ENCODE data around the gene GLDN.

Gene GLDN

GRCh38 chr15:51350723-51351122, 9.3 kb downstream of the GLDN start:
- H3K4me3 ChIP-seq (ENCODE audit: low read depth, low read length) = no peak overlapping the region
- no peak for DNase-seq (ENCODE audit: low read depth, low spot score)
- TF ChIP-seq CTCF (IDR thresholded peaks at IDR 0.05; ENCODE audit: low read depth, low read length) = no peak
- in situ Hi-C loops (cut with HindIII; ENCODE audit: low sequenced_read_pairs) = no loop called here

GRCh38 chr15:51353976-51354375, 12.5 kb downstream of the GLDN start:
- in situ Hi-C loops (cut with HindIII; ENCODE audit: low sequenced_read_pairs) = no loop called here
- no peak overlapping the region for H3K4me3 ChIP-seq (ENCODE audit: low read depth, low read length)
- no peak for DNase-seq (ENCODE audit: low read depth, low spot score)
- TF ChIP-seq CTCF (IDR thresholded peaks at IDR 0.05; ENCODE audit: low read depth, low read length) = no peak

- H3K4me3 ChIP-seq (ENCODE audit: low read depth, low read length) = no peak overlapping the region
- no peak for DNase-seq (ENCODE audit: low read depth, low spot score)
- in situ Hi-C loops (cut with HindIII; ENCODE audit: low sequenced_read_pairs) = no loop called here
- no peak for TF ChIP-seq CTCF (IDR thresholded peaks at IDR 0.05; ENCODE audit: low read depth, low read length)
Observed at GRCh38 chr15:51355096-51355495, 13.6 kb downstream of the GLDN start.

- no peak for TF ChIP-seq CTCF (IDR thresholded peaks at IDR 0.05; ENCODE audit: low read depth, low read length)
- no peak for DNase-seq (ENCODE audit: low read depth, low spot score)
- H3K4me3 ChIP-seq (ENCODE audit: low read depth, low read length) = no peak overlapping the region
- in situ Hi-C loops (cut with HindIII; ENCODE audit: low sequenced_read_pairs) = no loop called here
Observed at GRCh38 chr15:51356147-51356546, 14.7 kb downstream of the GLDN start.

GRCh38 chr15:51356983-51357382, 15.5 kb downstream of the GLDN start:
- in situ Hi-C loops (cut with HindIII; ENCODE audit: low sequenced_read_pairs) = no loop called here
- no peak for DNase-seq (ENCODE audit: low read depth, low spot score)
- TF ChIP-seq CTCF (IDR thresholded peaks at IDR 0.05; ENCODE audit: low read depth, low read length) = no peak
- no peak overlapping the region for H3K4me3 ChIP-seq (ENCODE audit: low read depth, low read length)

GRCh38 chr15:51359981-51360380, 18.5 kb downstream of the GLDN start:
- in situ Hi-C loops (cut with HindIII; ENCODE audit: low sequenced_read_pairs) = no loop called here
- TF ChIP-seq CTCF (IDR thresholded peaks at IDR 0.05; ENCODE audit: low read depth, low read length) = no peak
- no peak overlapping the region for H3K4me3 ChIP-seq (ENCODE audit: low read depth, low read length)
- DNase-seq (ENCODE audit: low read depth, low spot score) = no peak

- DNase-seq (ENCODE audit: low read depth, low spot score) = no peak
- no peak for TF ChIP-seq CTCF (IDR thresholded peaks at IDR 0.05; ENCODE audit: low read depth, low read length)
- in situ Hi-C loops (cut with HindIII; ENCODE audit: low sequenced_read_pairs) = no loop called here
- no peak overlapping the region for H3K4me3 ChIP-seq (ENCODE audit: low read depth, low read length)
Observed at GRCh38 chr15:51363383-51363782, 21.9 kb downstream of the GLDN start.

Data from astrocyte of the spinal cord (primary cell).